Measurements from ENCODE around the gene QPRT. TPM values are rescaled to one million over a fixed set of nuclear protein-coding genes. Genes with fewer than 3 reads are reported as not detected.
"Not testable (repeated sequence)": the region's sequence is repeated elsewhere in the genome, so short reads cannot be mapped to it uniquely, and the experiment has no call there.

The QPRT gene
- total RNA-seq, 4 donors from 2014 or later: 2.2 to 5.5 (median 3.5) TPM

DNA sequence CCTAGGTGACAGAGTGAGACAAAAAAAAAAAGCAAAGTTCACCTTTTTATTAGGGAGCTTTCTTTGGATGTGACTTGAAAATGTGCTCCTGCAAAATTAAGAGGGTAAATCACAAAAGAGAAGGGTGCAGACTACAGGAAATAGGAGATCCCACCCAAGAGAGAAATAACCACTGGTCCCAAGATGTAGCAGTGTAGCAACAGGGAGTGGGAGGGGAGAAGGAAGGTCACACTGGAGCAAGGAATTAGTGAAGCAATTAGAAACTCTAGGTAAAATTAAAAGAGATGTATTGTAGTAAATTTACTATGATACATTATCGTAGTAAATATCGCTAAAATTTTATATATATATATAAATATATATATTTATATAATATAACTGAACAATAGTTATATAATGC lies 28.2 kb upstream of the QPRT start:
- no peaks in the 10 kb centered on the region for H3K4me1 ChIP-seq
- 97% methylated on average over 2 of the region's 2 CpGs for WGBS
- no peak for TF ChIP-seq POLR2AphosphoS5 (IDR thresholded peaks at IDR 0.05)
- TF ChIP-seq EP300 (IDR thresholded peaks at IDR 0.05): no peak
- TF ChIP-seq POLR2A (IDR thresholded peaks at IDR 0.05): no peak
- TF ChIP-seq, protein P1, sequence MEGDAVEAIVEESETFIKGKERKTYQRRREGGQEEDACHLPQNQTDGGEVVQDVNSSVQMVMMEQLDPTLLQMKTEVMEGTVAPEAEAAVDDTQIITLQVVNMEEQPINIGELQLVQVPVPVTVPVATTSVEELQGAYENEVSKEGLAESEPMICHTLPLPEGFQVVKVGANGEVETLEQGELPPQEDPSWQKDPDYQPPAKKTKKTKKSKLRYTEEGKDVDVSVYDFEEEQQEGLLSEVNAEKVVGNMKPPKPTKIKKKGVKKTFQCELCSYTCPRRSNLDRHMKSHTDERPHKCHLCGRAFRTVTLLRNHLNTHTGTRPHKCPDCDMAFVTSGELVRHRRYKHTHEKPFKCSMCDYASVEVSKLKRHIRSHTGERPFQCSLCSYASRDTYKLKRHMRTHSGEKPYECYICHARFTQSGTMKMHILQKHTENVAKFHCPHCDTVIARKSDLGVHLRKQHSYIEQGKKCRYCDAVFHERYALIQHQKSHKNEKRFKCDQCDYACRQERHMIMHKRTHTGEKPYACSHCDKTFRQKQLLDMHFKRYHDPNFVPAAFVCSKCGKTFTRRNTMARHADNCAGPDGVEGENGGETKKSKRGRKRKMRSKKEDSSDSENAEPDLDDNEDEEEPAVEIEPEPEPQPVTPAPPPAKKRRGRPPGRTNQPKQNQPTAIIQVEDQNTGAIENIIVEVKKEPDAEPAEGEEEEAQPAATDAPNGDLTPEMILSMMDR (IDR thresholded peaks at IDR 0.05): no peak
- H3K4me3 ChIP-seq: no peak overlapping the region
- no peaks in the 10 kb centered on the region for H3K36me3 ChIP-seq
- no peaks in the 10 kb centered on the region for H3K27me3 ChIP-seq
- no peak for DNase-seq (ENCODE audit: low spot score in 2 of 2)
- no peaks in the 10 kb centered on the region for H3K9me3 ChIP-seq
- no peak overlapping the region for H3K27ac ChIP-seq

DNA sequence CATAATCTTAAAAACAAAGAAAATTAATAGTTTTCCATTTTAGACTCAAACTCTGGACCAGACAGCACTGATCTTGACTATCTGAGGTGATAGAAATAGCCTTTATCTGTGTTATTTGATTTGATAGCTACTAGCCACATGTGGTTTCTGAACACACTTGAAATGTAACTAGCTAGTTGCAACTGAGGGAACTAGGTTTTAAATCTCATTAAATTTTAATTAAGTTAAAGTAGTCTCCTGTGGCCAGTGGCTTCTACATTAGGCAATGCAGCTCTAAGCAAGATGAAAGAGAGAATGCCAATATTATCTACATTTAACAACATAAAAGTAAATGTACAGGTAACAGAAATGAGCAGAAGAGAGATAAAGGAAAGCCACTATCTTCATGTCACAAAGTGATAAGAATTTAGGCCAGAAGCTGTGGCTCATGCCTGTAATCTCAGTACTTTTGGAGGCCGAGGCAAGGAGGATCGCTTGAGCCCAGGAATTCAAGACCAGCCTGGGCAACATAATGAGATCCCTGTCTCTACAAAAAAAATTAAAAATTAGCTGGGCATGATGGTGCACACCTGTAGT lies 27.1 kb upstream of the QPRT start:
- no peak for TF ChIP-seq EP300 (IDR thresholded peaks at IDR 0.05)
- no peak for TF ChIP-seq POLR2A (IDR thresholded peaks at IDR 0.05)
- Histone ChIP-seq H3K4me3 (no peak overlapping the region), H3K4me1 (no peaks in the 10 kb centered on the region), H3K9me3 (no peaks in the 10 kb centered on the region), H3K27ac (no peak overlapping the region), H3K36me3 (no peaks in the 10 kb centered on the region), H3K27me3 (no peaks in the 10 kb centered on the region)
- 91% methylated on average over 2 of the region's 2 CpGs for WGBS
- DNase-seq (ENCODE audit: low spot score in 2 of 2): no peak

DNA sequence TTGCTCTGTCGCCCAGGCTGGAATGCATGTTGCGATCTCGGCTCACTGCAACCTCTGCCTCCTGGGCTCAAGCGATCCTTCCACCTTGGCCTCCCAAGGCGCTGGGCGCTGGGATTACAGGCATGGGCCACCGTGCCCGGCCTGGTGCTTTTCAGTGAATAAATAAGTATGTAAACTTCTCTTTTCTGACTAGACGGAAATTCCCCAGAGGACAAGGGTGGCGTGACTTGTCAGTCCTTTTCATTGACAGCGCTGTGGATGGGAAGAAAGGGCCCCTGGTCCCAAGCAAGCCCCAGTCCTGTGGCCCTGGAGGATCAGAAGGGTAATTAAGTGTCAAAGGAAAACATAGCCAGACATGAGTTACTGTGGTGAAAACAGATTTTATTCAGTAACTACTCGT lies 25.5 kb upstream of the QPRT start:
- TF ChIP-seq POLR2A (IDR thresholded peaks at IDR 0.05) (no peak), POLR2AphosphoS5 (IDR thresholded peaks at IDR 0.05) (no peak), EP300 (IDR thresholded peaks at IDR 0.05) (no peak)
- TF ChIP-seq, protein P1 (IDR thresholded peaks at IDR 0.05): no peak
- Histone ChIP-seq H3K9me3 (no peaks in the 10 kb centered on the region), H3K4me1 (no peaks in the 10 kb centered on the region), H3K27me3 (no peaks in the 10 kb centered on the region), H3K27ac (no peak overlapping the region), H3K36me3 (no peaks in the 10 kb centered on the region), H3K4me3 (no peak overlapping the region)
- WGBS: 74% methylated on average over 12 of the region's 12 CpGs
- DNase-seq (ENCODE audit: low spot score in 2 of 2): no peak

DNA sequence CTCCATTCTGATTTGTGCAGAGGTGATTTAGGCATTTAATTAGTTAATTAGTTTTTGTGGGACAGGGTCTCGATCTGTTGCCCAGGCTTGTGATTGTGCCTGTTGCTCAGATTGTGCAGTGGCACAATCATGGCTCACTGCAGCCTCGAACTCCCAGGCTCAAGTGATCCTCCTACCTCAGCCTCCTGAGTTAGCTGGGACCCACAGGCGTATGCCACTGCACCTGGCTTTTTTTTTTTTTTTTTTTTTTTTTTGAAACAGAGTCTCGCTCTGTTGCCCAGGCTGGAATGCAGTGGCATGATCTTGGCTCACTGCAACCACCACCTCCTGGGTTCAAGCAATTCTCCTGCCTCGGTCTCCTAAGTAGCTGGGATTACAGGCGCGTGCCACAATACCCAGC lies 25.1 kb upstream of the QPRT start:
- H3K4me1 ChIP-seq; H3K27me3 ChIP-seq; H3K9me3 ChIP-seq; DNase-seq (ENCODE audit: low spot score in 2 of 2); H3K36me3 ChIP-seq; H3K4me3 ChIP-seq; H3K27ac ChIP-seq: not testable (repeated sequence)
- WGBS: 90% methylated on average over 7 of the region's 7 CpGs

DNA sequence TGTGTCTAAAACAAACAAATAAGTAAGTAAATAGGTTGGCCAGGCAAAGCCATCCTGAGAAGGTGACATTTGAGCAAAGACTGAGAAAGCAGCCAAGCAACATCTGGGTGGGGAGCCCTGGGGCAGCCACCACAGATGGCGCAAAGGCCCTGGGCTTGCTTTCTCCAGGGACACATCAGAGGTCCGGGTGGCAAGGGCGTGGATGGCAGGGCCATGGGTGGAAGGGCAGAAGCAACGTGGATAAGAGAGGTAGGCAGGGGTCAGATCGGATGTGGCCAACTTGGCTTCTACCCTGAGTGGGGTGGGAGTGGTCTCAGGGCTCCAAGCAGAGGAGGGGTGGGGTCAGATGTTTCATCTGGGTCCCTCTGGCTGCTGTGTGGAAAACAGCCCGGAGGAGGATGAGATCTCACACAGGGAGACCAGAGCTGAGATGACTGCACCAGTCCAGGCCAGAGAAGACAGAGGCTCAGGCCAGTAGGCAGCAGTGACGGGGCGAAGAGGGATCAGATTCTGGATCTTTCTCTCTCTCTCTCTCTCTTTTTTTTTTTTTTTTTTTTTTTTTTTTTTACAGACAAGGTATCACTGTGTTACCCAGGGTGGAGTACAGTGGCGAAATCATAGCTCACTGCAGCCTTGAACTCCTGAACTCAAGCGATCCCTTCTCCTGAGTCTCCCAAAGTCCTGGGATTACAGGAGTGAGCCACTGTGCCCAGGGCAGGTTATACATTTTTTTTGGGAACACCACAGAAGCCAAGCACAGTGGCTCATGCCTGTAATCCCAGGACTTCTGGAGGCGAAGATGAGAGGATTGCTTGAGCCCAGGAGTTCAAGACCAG lies 22.1 kb upstream of the QPRT start:
- WGBS: 71% methylated on average over 11 of the region's 11 CpGs
- no peaks in the 10 kb centered on the region for H3K36me3 ChIP-seq
- TF ChIP-seq POLR2AphosphoS5 (IDR thresholded peaks at IDR 0.05): no peak
- TF ChIP-seq, protein P1 (IDR thresholded peaks at IDR 0.05): no peak
- no peak for TF ChIP-seq POLR2A (IDR thresholded peaks at IDR 0.05)
- no peak for TF ChIP-seq EP300 (IDR thresholded peaks at IDR 0.05)
- no peak overlapping the region for H3K27ac ChIP-seq
- no peak for DNase-seq (ENCODE audit: low spot score in 2 of 2)
- H3K4me3 ChIP-seq: no peak overlapping the region
- H3K27me3 ChIP-seq: no peaks in the 10 kb centered on the region
- H3K4me1 ChIP-seq: no peaks in the 10 kb centered on the region
- H3K9me3 ChIP-seq: no peaks in the 10 kb centered on the region

DNA sequence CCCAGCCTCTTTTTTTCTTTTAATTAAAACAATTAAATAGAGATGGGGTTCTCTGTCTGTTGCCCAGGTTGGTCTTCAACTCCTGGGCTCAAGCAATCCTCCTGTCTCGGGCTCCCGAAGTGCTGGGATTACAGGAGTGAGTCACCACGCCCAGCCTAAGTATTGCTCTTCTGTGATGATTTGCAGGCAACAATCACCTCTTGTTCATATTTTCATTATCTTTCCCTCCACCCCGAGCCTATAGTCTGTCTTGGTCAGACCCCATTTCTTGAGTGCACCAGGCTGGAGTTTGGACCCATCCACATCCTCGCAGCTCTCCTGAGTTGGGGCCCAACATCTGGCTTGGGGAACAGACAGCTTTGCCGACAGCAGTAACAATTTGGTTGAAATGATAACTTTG lies 20.3 kb upstream of the QPRT start:
- H3K9me3 ChIP-seq: no peaks in the 10 kb centered on the region
- WGBS: 73% methylated on average over 6 of the region's 6 CpGs
- no peak overlapping the region for H3K4me3 ChIP-seq
- no peak for DNase-seq (ENCODE audit: low spot score in 2 of 2)
- TF ChIP-seq POLR2AphosphoS5 (IDR thresholded peaks at IDR 0.05): no peak
- TF ChIP-seq, protein P1 (IDR thresholded peaks at IDR 0.05): no peak
- no peak for TF ChIP-seq EP300 (IDR thresholded peaks at IDR 0.05)
- no peak for TF ChIP-seq POLR2A (IDR thresholded peaks at IDR 0.05)
- H3K4me1 ChIP-seq: no peaks in the 10 kb centered on the region
- H3K27me3 ChIP-seq: no peaks in the 10 kb centered on the region
- H3K27ac ChIP-seq: no peak overlapping the region
- H3K36me3 ChIP-seq: no peaks in the 10 kb centered on the region

All from suprapubic skin (tissue), 4 donors.